WTC11 (cell line): Measurements from ENCODE around the gene ATP6V0E1.

ENCODE experiments used
- CREM ChIP-seq: sonication (generic); formaldehyde crosslinking; IDR thresholded peaks from 2 replicates; pipeline ENCODE4 v1.8.1; 2022; ENCODE audit warnings: mild to moderate bottlenecking, missing genetic modification reagents, moderate library complexity
- CTCF ChIP-seq: fragments of 200-600 bp; IDR thresholded peaks from 2 replicates; pipeline ENCODE4 v1.8.0; 2022; ENCODE audit warnings: antibody characterized with exemption
- FOXP4 ChIP-seq: sonication (generic); formaldehyde crosslinking; IDR thresholded peaks from 2 replicates; pipeline ENCODE4 v1.8.0; 2022; ENCODE audit warnings: mild to moderate bottlenecking, missing genetic modification reagents
- MAX ChIP-seq: sonication (generic); formaldehyde crosslinking; IDR thresholded peaks from 2 replicates; pipeline ENCODE4 v1.8.0; 2022; ENCODE audit warnings: mild to moderate bottlenecking, missing genetic modification reagents
- NFYB ChIP-seq: sonication (generic); formaldehyde crosslinking; conservative IDR thresholded peaks from 2 replicates; pipeline ENCODE4 v1.8.0; 2022; ENCODE audit warnings: low read depth, missing genetic modification reagents
- PREB ChIP-seq: sonication (generic); formaldehyde crosslinking; IDR thresholded peaks from 2 replicates; pipeline ENCODE4 v1.8.1; 2022; ENCODE audit warnings: mild to moderate bottlenecking, missing genetic modification reagents, moderate library complexity, borderline replicate concordance
- RELA ChIP-seq: sonication (generic); formaldehyde crosslinking; IDR thresholded peaks from 2 replicates; pipeline ENCODE4 v1.8.1; 2022; ENCODE audit warnings: missing genetic modification reagents, mild to moderate bottlenecking, borderline replicate concordance
- TCF7 ChIP-seq: sonication (generic); formaldehyde crosslinking; IDR thresholded peaks from 2 replicates; pipeline ENCODE4 v1.8.0; 2022; ENCODE audit warnings: mild to moderate bottlenecking, low read depth, missing genetic modification reagents, moderate library complexity
- TEAD1 ChIP-seq: sonication (generic); formaldehyde crosslinking; IDR thresholded peaks from 2 replicates; pipeline ENCODE4 v1.8.0; 2022; ENCODE audit warnings: mild to moderate bottlenecking, missing genetic modification reagents
- TEAD4 ChIP-seq: sonication (generic); formaldehyde crosslinking; IDR thresholded peaks from 2 replicates; pipeline ENCODE4 v1.8.0; 2022; ENCODE audit warnings: mild to moderate bottlenecking, missing genetic modification reagents
- USF2 ChIP-seq: sonication (generic); formaldehyde crosslinking; IDR thresholded peaks from 2 replicates; pipeline ENCODE4 v1.8.1; 2023; ENCODE audit warnings: mild to moderate bottlenecking, missing genetic modification reagents, moderate library complexity
- ZBTB43 ChIP-seq: sonication (generic); formaldehyde crosslinking; IDR thresholded peaks from 2 replicates; pipeline ENCODE4 v1.8.1; 2023; ENCODE audit warnings: mild to moderate bottlenecking, missing genetic modification reagents

- TF ChIP-seq CTCF: no peak
- TF ChIP-seq CREM (CRISPR knock-in tag): no peak
- TF ChIP-seq FOXP4 (CRISPR knock-in tag): no peak
- TF ChIP-seq TCF7 (CRISPR knock-in tag): no peak
- no peak for TF ChIP-seq TEAD1 (CRISPR knock-in tag)
- no peak for TF ChIP-seq ZBTB43 (CRISPR knock-in tag)
- TF ChIP-seq RELA: no peak
- TF ChIP-seq TEAD4: no peak
- no peak for TF ChIP-seq NFYB (CRISPR knock-in tag)
- no peak for TF ChIP-seq PREB (CRISPR knock-in tag)
- TF ChIP-seq MAX (CRISPR knock-in tag): no peak
- no peak for TF ChIP-seq USF2 (CRISPR knock-in tag)
These were observed 28.0 kb downstream of the ATP6V0E1 start for GRCh38 chr5:173011566-173011965.
